ENCODE results near the gene FGGY. TPM values are rescaled to one million over a fixed set of nuclear protein-coding genes. Genes with fewer than 3 reads are reported as not detected.

Gene FGGY
- total and polyA plus RNA-seq, 4 donors: 9.0 to 44.4 (median 21.1) TPM

- Histone ChIP-seq H3K4me1 (ENCODE audit: control insufficient read depth, insufficient read depth, low read length) (peaks cover 3% of the 10 kb centered on the region), H3K36me3 (ENCODE audit: control insufficient read depth, insufficient read depth, low read length) (no peaks in the 10 kb centered on the region), H3K27ac (ENCODE audit: low read depth, low read length) (no peak overlapping the region), H3K4me3 (ENCODE audit: low read depth, low read length) (no peak overlapping the region), H3K27me3 (ENCODE audit: control insufficient read depth, insufficient read depth, low read length) (no peaks in the 10 kb centered on the region), H3K9me3 (ENCODE audit: control insufficient read depth, insufficient read depth, low read length) (no peaks in the 10 kb centered on the region)
- no peak for DNase-seq (ENCODE audit: low read depth in 4 of 6, low spot score in 6 of 6)
- WGBS (ENCODE audit: insufficient coverage): 94% methylated on average over 6 of the region's 10 CpGs
These were observed 472.2 kb downstream of the FGGY start for GRCh38 chr1:59768792-59769735.

GRCh38 chr1:59769736-59770095 is 472.8 kb downstream of the FGGY start:
- H3K27me3 ChIP-seq (ENCODE audit: control insufficient read depth, insufficient read depth, low read length): no peaks in the 10 kb centered on the region
- WGBS (ENCODE audit: insufficient coverage): no CpG with 5 or more reads among the region's 4 CpGs
- no peaks in the 10 kb centered on the region for H3K9me3 ChIP-seq (ENCODE audit: control insufficient read depth, insufficient read depth, low read length)
- peaks cover 3% of the 10 kb centered on the region for H3K4me1 ChIP-seq (ENCODE audit: control insufficient read depth, insufficient read depth, low read length)
- no peak for DNase-seq (ENCODE audit: low read depth in 4 of 6, low spot score in 6 of 6)
- no peak overlapping the region for H3K4me3 ChIP-seq (ENCODE audit: low read depth, low read length)
- no peaks in the 10 kb centered on the region for H3K36me3 ChIP-seq (ENCODE audit: control insufficient read depth, insufficient read depth, low read length)
- no peak overlapping the region for H3K27ac ChIP-seq (ENCODE audit: low read depth, low read length)

- Histone ChIP-seq H3K4me3 (ENCODE audit: low read depth, low read length) (no peak overlapping the region), H3K36me3 (ENCODE audit: control insufficient read depth, insufficient read depth, low read length) (no peaks in the 10 kb centered on the region), H3K27ac (ENCODE audit: low read depth, low read length) (no peak overlapping the region), H3K27me3 (ENCODE audit: control insufficient read depth, insufficient read depth, low read length) (no peaks in the 10 kb centered on the region), H3K9me3 (ENCODE audit: control insufficient read depth, insufficient read depth, low read length) (no peaks in the 10 kb centered on the region), H3K4me1 (ENCODE audit: control insufficient read depth, insufficient read depth, low read length) (peaks cover 3% of the 10 kb centered on the region)
- no peak for DNase-seq (ENCODE audit: low read depth in 4 of 6, low spot score in 6 of 6)
- no CpG with 5 or more reads among the region's 3 CpGs for WGBS (ENCODE audit: insufficient coverage)
These were observed 474.5 kb downstream of the FGGY start for GRCh38 chr1:59771361-59771760.

- no peak overlapping the region for H3K4me3 ChIP-seq (ENCODE audit: low read depth, low read length)
- H3K36me3 ChIP-seq (ENCODE audit: control insufficient read depth, insufficient read depth, low read length): no peaks in the 10 kb centered on the region
- no peak for DNase-seq (ENCODE audit: low read depth in 4 of 6, low spot score in 6 of 6)
- H3K27me3 ChIP-seq (ENCODE audit: control insufficient read depth, insufficient read depth, low read length): no peaks in the 10 kb centered on the region
- H3K4me1 ChIP-seq (ENCODE audit: control insufficient read depth, insufficient read depth, low read length): no peaks in the 10 kb centered on the region
- no peak overlapping the region for H3K27ac ChIP-seq (ENCODE audit: low read depth, low read length)
- no peaks in the 10 kb centered on the region for H3K9me3 ChIP-seq (ENCODE audit: control insufficient read depth, insufficient read depth, low read length)
- no CpG with 5 or more reads among the region's 4 CpGs for WGBS (ENCODE audit: insufficient coverage)
These were observed 478.6 kb downstream of the FGGY start for GRCh38 chr1:59775480-59775879.

- no peak for DNase-seq (ENCODE audit: low read depth in 4 of 6, low spot score in 6 of 6)
- Histone ChIP-seq H3K9me3 (ENCODE audit: control insufficient read depth, insufficient read depth, low read length) (no peaks in the 10 kb centered on the region), H3K36me3 (ENCODE audit: control insufficient read depth, insufficient read depth, low read length) (no peaks in the 10 kb centered on the region), H3K4me3 (ENCODE audit: low read depth, low read length) (no peak overlapping the region), H3K4me1 (ENCODE audit: control insufficient read depth, insufficient read depth, low read length) (no peaks in the 10 kb centered on the region), H3K27me3 (ENCODE audit: control insufficient read depth, insufficient read depth, low read length) (no peaks in the 10 kb centered on the region), H3K27ac (ENCODE audit: low read depth, low read length) (no peak overlapping the region)
- 71% methylated on average over 4 of the region's 7 CpGs for WGBS (ENCODE audit: insufficient coverage)
These were observed 480.3 kb downstream of the FGGY start for GRCh38 chr1:59776960-59777852.

- Histone ChIP-seq H3K4me3 (ENCODE audit: low read depth, low read length) (no peak overlapping the region), H3K27me3 (ENCODE audit: control insufficient read depth, insufficient read depth, low read length) (no peaks in the 10 kb centered on the region), H3K9me3 (ENCODE audit: control insufficient read depth, insufficient read depth, low read length) (no peaks in the 10 kb centered on the region), H3K36me3 (ENCODE audit: control insufficient read depth, insufficient read depth, low read length) (no peaks in the 10 kb centered on the region), H3K4me1 (ENCODE audit: control insufficient read depth, insufficient read depth, low read length) (no peaks in the 10 kb centered on the region), H3K27ac (ENCODE audit: low read depth, low read length) (no peak overlapping the region)
- DNase-seq (ENCODE audit: low read depth in 4 of 6, low spot score in 6 of 6): no peak
- no CpG with 5 or more reads among the region's 2 CpGs for WGBS (ENCODE audit: insufficient coverage)
These were observed 483.1 kb downstream of the FGGY start for GRCh38 chr1:59779949-59780348.

GRCh38 chr1:59788825-59789224 is 491.9 kb downstream of the FGGY start:
- no peaks in the 10 kb centered on the region for H3K4me1 ChIP-seq (ENCODE audit: control insufficient read depth, insufficient read depth, low read length)
- H3K27ac ChIP-seq (ENCODE audit: low read depth, low read length): no peak overlapping the region

GRCh38 chr1:59798600-59798999 is 501.7 kb downstream of the FGGY start:
- H3K36me3 ChIP-seq (ENCODE audit: control insufficient read depth, insufficient read depth, low read length): no peaks in the 10 kb centered on the region
- no peak for DNase-seq (ENCODE audit: low read depth in 4 of 6, low spot score in 6 of 6)
- no peaks in the 10 kb centered on the region for H3K9me3 ChIP-seq (ENCODE audit: control insufficient read depth, insufficient read depth, low read length)
- no peaks in the 10 kb centered on the region for H3K27me3 ChIP-seq (ENCODE audit: control insufficient read depth, insufficient read depth, low read length)
- H3K4me1 ChIP-seq (ENCODE audit: control insufficient read depth, insufficient read depth, low read length): no peaks in the 10 kb centered on the region
- no peak overlapping the region for H3K27ac ChIP-seq (ENCODE audit: low read depth, low read length)
- no peak overlapping the region for H3K4me3 ChIP-seq (ENCODE audit: low read depth, low read length)

More at GRCh38 chr1:59788825-59789224, 491.9 kb downstream of the FGGY start:
- Histone ChIP-seq H3K9me3 (ENCODE audit: control insufficient read depth, insufficient read depth, low read length) (peaks cover 2% of the 10 kb centered on the region), H3K36me3 (ENCODE audit: control insufficient read depth, insufficient read depth, low read length) (no peaks in the 10 kb centered on the region), H3K4me3 (ENCODE audit: low read depth, low read length) (no peak overlapping the region), H3K27me3 (ENCODE audit: control insufficient read depth, insufficient read depth, low read length) (no peaks in the 10 kb centered on the region)
- DNase-seq (ENCODE audit: low read depth in 4 of 6, low spot score in 6 of 6): no peak

GRCh38 chr1:59803458-59804038 is 506.7 kb downstream of the FGGY start:
- DNase-seq (ENCODE audit: low read depth in 4 of 6, low spot score in 6 of 6): no peak
- Histone ChIP-seq H3K9me3 (ENCODE audit: control insufficient read depth, insufficient read depth, low read length) (no peaks in the 10 kb centered on the region), H3K27ac (ENCODE audit: low read depth, low read length) (no peak overlapping the region), H3K4me3 (ENCODE audit: low read depth, low read length) (no peak overlapping the region), H3K36me3 (ENCODE audit: control insufficient read depth, insufficient read depth, low read length) (no peaks in the 10 kb centered on the region), H3K27me3 (ENCODE audit: control insufficient read depth, insufficient read depth, low read length) (no peaks in the 10 kb centered on the region), H3K4me1 (ENCODE audit: control insufficient read depth, insufficient read depth, low read length) (no peaks in the 10 kb centered on the region)
- WGBS (ENCODE audit: insufficient coverage): 50% methylated on average over 1 of the region's 1 CpG

All from spinal cord (tissue), 10 donors.